Activated CD8-positive, alpha-beta memory T cell treated with anti-CD3 and anti-CD28 coated beads, Interleukin-2, amount 50 U/mL, for 1 hour (primary cell): ENCODE data around the gene VCL.
A peak's percentile ranks its signal among the peaks of the same experiment; 100 is the strongest.
"Not testable (repeated sequence)": the region's sequence is repeated elsewhere in the genome, so short reads cannot be mapped to it uniquely, and the experiment has no call there.

Experiments
- DNase-seq: peaks from one replicate; pipeline ENCODE4 v3.0.0-alpha.2; 2020; ENCODE audit errors: extremely low read depth

The VCL gene

DNA sequence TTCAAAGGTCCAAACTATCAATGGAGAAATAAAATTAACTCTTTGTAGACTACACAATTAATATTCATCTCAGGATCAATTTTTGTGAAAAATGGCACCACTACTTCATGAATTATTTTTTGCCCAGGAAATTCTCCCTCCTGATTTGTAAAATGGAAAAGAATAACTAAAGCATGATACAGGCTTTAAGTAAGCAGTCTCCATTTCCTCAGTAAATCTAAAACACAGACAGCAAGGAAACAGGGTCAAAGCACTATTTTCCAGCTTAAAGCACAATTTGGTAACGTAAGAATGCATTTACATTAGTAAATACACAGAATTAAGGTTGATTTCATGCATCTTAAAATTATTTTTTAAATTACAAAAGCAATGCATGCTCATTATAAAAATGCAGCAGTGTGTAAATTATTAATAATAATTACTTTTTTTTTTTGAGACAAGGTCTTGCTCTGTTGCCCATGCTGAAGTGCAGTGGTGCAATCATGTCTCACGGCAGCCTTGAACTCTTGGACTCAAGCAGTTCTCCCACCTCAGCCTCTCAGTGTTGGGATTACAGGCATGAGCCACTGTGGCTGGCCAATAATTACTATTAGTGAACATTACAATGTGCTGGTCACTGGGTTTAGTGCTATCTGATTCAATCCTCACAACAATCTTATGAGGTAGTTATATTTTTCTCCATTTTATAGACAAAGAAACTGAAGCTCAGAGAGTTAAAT is 26.1 kb upstream of the VCL start:
- no peak for DNase-seq

DNA sequence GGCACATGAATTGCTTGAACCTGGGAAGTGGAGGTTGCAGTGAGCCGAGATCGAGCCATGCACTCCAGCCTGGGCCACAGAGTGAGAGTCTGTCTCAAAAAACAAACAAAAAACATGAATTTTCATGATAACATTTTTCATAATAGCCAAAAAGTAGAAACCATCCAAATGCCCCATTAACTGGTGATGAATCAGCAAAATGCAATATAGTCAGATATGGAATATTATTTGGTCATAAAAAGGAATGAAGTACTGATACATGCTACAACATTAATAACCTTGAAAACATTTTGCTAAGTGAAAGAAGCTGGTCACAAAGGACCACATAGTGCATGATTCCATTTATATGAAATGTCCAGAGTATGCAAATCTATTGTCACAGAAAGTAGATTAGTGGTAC is 24.5 kb upstream of the VCL start:
- DNase-seq: no peak

DNA sequence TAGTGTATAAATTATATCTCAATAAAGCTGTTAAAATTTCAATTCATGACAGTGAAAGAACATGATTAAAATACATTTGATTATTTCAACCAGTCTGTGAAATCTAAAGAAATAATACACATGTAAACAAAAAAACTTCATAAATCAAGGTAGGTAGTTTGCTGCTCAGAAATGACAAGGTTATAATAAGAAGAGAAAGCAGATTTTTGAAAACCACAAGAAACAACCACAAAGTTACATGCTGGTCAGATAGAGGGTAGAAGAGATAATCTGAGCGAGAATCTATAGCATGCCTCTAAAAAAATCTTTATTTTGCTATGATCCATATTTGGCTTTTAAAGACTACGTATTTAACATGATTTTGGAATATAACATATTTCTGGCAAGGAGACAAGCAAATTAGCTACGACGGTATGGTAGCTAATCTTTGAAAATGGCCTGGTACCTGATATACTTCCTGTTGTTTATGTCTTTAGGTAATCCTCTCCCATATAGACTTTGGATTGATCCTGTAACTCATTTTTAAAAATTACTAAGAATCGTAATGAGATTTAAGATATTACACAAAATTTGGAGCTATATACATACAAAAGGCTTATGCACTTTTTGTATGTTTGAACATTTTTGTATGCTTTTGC is 23.5 kb upstream of the VCL start:
- no peak for DNase-seq

DNA sequence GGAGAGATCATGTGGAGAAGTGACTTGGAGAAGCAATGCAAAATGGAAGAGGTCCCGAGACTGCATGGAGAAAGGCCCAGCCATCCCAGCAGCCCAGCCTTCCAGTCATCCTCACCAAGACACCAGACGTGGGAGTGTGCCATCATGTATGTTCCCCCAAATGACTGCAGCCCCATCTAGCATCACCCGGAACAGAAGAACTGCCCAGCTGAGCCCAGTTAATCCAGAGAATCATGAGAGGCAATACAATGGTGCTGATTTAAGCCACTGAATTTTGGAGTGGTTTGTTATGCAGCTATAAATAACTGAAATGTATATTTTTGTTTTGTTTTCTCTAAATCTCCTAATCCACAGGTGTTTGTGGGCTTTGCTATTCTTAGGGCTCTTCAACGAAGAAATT is 22.5 kb upstream of the VCL start:
- DNase-seq: no peak

DNA sequence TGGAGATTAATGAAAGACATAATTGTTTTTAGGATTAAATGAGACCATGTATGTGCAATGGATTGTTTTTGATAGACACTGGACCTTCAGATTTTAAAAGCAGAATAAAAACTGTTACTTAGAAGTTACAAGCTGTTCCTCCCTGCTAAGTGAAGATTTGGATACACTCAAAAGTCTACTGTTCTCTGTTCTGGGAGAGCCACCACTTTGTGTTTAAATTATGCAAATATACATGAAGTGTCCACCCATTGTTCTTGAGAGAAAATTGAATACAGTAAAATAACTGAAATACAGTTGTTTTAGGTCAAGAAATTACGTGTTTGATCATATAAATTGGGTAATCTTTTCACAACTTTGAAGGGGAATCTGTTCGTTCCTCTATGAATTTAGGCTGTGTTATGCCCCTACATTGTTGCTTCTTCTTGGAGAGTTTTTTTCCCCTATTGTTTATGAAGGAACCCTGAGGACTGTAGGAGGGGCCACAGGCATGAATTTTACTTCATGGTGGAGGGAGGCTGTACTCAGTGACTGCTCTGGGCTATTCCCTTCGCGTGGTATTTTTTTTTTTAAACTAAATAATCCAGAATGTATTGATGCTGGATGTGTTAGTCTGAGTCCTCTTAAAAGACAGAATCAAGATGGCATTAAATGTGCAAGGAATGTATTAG is 18.6 kb upstream of the VCL start:
- DNase-seq: no peak

DNA sequence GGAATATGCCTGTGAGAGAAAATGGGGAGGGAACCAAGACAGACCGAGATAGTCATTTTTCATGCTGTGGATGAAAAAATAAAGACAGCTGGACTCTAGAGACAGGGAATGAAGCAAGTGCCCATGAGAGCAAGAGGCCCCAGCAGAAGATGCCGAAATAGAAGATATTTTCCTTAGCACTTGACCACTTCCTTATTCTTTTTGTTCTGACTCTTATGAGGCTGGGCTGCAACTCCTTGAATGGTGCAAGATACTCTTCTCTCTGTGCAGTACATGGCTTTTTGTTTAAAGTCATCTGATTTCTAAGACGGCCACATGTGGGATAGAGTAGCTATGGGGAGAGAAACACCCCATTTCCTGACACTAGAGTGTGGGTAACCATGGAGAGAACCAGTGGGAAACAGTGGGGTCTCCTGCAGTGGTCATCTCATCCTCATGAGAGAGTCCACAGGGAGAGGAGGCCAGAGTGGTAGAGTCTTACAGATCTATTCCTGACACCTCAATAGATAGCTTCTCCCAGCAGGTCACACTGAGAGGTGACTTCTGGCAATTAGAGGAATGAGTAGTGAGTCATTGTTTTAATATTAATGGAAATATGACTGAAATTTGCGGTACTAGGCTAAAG is 18.0 kb upstream of the VCL start:
- DNase-seq: no peak

DNA sequence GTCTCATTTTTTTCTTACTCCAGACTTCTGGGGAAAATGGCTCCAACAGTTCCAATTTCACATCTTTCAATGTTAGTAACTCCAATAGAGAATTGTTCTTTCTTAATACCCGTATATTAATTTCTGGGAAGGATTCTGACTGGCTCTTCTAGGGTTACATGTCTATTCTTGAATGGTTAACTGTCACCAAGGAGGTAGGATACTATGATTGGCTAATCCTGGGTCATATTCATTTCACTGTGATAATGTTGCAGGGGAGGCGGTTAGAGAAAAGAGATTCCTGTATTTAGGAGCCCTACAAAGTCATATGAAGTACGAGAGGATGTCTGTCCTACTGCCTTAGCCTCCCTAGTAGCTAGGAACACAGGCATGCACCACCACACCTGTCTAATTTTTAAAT is 16.1 kb upstream of the VCL start:
- DNase-seq: no peak

DNA sequence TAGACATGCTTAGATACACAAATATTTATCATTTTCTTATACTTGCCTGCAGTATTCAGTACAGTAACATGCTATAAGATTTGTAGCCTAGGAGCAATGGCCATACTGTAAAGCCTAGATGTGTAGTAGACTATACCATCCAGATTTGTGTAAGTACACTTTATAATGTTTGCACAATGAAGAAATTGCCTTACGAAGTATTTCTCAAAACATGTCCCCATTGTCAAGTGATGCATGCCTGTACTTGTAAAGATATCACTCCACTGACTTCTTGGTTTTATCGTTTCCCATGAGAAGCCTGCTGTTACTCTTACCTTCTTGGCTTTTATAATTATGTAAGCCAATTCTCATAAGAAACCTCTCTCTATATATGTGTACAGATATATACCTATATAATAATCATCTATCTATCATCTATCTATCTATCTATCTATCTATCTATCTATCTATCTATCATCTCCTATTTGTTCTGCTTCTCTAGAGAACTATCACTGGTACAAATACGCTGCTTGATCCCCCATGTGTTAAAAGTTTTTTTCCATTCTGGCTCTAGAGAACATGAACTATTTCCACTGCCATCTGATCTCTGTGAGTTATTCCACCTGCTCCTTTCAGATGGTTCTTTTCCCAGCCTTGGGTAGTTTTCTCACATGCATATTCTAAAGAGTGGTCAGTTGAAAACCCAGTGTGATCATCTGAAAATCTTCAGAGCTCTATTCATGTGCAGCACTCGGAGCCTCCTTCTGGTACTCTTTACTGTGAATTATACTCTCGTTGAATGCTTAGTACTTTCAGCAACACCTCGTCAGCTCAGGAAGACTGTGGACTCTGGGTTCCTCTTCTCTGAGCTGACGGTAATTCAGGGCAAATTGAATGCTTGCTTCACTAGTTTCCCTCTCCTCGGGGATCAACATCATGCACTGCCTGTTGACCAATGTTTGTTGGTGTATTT is 14.5 kb upstream of the VCL start:
- no peak for DNase-seq

DNA sequence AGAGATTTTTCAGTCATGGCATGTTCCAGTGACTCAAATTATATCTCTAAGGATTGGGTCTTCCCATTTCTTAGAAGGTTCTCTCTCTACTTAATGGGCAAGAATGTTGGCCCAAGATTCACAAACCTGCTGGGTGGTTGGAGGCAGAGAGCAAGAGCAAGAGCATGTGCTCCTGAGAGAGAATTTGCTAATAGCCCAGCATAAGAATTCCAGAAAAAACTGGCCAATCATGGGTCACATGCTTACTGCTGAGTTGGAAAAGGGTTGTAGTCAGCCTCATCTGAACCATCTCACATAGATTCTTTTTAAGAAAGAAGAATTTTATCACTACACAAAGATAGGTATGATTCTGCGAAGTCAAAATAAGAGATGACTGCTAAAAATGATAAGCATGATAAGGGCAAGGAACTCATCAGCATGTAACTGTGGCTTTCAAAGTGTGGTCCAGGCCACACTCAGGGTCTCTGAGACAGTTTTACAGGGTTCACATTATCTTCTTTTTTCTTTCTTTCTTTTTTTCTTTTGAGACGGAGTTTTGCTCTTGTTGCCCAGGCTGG is 8.2 kb upstream of the VCL start:
- no peak for DNase-seq

DNA sequence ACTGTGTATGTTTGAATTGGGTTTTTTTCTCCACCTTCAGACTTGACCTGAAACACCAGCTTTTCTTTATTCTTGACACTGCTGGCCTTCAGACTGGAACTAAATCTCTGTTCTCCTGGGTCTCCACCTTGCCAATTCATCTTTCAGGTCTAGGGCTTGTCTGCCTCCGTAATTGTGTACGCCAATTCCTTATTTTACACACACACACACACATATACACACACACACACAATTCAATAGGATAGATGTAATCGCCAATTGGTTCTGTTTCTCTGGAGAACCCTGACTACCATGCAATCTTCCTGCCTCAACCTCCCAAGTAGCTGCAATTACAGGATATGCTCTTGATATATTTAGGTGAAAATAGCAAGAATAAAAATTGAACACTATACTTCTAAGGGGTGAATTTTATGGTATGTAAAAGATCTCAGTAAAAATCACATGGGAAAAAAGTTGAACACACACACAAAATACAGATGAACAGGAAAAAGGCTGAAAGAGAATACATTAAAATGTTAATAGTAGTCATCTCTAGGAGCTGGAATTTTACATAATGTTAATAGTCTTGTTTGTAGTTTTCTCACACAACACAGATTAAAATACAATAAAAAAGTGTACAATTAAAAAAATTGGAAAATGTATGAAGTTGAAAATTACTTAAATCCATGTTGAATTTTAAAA is 6.6 kb upstream of the VCL start:
- no peak for DNase-seq

DNA sequence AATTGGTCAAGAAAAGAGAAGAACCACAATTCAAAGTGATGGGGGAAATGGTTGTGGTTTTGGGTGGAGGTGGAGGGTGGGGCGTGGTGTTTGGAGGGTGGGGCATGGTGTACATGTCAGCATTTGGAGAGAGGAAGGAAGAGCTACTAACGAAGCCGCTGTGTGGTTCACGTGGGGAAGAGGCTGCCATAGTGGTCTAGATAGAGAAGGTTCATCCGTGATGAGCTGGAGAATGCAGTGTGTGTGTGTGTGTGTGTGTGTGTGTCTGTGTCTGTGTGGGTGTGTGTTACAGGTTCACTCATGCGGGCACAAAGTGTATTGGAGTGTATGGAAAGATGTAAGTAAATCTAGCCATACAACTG is 6.1 kb upstream of the VCL start:
- peak; percentile 50 for DNase-seq

DNA sequence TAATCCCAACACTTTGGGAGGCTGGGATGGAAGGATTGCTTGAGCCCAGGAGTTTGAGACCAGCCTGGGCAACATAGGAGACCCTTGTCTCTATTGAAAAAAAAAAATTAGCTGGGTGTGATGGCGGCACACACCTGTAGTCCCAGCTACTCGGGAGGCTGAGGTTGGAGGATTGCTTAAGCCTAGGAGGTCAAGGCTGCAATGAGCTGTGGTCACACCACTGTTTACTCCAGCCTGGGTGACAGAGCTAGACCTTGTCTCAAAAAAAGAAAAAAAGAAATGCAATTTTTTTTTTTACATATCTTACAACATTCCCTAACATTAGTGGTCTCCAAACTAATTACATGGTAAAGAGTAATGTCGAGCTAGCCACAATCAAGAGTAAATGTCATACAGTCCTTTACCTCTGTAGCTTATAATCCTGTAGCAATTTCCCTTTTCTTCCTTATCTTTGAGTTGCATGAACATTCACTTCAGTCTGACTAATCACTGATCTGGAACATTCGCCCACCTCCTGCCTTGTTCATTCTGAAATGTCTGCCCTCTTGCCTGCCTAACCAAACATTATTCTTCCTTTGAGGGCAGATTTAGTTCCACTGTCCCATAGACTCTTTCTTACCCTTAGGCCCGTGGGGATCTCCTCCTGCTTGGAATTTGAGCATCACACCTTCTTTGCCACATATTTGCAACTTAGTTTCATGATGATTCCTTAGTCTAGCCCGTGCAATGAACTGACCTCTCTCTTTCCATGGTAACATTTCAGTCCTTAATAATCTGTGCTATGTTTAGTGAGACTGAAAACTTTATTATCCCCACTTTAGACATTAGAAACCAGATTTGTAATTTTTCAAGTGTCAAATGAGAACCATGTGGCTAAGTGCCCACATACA is 4.8 kb upstream of the VCL start:
- DNase-seq: no peak

DNA sequence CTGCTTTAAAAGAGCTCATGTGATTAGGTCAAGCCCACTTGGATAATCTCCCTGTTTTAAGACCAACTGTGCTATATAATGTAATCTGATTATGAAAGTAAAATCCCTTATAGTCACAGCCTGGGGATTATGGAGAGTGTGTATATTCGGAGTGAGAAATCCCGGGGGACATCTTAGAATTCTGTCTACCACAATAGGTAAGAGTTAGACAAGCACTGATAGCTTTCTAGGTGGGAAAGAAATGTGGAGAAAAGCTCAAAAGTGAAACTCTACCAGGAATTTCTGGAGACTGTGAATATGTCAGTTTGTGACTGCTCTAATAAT is 2.9 kb upstream of the VCL start:
- DNase-seq: no peak

DNA sequence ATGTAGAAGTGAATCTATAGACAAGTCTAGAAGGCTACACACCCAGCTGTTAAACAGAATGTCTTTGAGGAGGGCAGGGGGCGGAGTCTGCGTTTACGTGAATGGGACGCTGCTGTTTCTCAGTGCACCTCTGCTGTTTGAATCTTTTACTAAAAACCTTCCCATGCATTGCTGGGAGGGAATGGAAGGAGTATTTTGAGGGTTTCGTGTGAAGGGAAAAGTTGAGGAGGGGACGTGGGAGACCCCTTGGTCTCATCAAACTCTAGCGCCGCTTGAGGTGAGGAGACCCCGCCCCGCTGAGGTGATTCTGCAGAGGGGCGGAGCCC is 492 bp upstream of the VCL start:
- DNase-seq: peak; percentile 35

DNA sequence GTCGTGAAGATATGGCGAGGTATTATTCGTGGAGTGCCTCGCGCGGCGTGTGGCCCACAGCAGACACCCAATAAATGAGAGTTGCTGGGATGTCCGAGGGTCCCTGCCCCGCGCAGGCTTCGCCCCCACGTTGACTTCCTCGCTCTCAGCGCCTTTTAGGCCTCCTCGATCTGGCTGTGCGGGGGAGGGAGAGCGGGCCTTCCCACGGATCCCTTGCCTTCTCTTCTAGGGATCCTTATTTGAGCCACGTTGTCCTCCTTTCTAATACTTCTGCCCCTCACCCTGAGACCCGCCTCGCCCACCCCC is 660 bp downstream of the VCL start:
- DNase-seq: no peak

DNA sequence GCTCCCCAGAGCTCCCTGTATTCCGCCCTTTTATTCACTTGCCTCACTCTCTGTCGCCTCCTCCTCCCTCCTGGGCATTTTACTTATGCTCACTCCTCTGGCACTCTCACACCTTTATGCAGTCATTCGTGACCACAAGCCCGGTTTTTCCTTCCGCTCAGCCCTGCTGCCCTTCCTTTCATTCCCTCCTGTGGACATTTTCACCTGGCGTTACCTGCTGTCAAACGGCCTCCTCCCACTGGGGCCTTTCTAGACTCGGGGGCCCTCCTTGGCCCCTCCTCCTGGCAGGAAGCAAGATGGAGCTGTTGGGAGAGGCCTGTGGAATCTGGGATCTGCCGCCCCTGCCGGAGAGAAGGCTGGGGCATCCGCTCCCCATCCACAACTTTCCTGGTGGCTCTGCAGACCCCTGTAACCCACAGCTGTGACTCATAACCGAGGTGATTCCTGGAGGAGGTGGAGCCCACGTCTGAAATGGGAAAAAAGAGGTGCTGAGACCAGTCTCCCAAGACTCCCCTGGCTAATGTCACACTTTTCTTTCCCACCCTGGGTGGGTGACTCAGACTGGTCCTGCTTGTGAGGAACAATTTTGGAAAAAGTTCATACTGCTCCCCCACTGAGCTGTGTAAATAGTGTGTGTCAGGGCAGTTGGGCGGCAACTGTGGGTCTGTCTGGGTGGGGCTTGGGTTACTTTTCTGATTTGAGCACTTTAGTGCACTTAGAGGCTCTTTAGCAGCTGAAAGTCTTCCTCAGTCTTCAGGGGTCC is 1.2 kb downstream of the VCL start:
- DNase-seq: no peak

DNA sequence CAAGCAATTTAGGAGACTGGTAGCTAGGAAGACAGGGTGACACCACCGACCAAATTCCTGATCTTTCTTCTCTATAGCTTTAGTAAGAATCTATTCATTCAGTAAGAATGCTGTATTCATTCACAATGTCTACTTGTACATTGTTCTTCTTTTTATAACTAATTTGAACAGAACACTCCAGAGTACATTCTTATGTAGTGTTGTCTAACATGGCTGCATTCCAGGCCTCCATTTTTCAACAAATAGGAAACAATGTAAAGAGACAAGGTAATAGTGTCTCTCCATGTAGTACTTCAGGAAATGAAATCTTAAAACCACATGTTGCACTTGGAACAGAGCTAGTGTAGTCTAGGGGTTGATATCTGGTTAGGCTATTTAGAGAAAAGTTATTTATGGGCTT is 1.8 kb downstream of the VCL start:
- no peak for DNase-seq

DNA sequence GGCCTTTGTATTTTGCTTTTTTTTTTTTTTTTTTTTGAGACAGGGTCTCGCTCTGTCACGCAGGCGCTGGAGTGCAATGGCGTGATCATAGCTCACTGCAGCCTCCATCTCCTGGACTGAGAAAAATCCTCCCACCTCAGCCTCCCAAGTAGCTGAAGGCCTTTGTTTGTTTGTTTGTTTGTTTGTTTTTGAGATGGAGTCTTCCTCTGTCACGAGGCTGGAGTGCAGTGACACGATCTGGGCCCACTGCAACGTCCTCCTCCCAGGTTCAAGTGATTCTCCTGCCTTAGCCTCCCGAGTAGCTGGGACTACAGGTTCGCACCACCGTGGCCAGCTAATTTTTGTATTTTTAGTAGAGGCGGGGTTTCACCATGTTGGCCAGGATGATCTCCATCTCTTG is 2.3 kb downstream of the VCL start:
- DNase-seq: not testable (repeated sequence)

DNA sequence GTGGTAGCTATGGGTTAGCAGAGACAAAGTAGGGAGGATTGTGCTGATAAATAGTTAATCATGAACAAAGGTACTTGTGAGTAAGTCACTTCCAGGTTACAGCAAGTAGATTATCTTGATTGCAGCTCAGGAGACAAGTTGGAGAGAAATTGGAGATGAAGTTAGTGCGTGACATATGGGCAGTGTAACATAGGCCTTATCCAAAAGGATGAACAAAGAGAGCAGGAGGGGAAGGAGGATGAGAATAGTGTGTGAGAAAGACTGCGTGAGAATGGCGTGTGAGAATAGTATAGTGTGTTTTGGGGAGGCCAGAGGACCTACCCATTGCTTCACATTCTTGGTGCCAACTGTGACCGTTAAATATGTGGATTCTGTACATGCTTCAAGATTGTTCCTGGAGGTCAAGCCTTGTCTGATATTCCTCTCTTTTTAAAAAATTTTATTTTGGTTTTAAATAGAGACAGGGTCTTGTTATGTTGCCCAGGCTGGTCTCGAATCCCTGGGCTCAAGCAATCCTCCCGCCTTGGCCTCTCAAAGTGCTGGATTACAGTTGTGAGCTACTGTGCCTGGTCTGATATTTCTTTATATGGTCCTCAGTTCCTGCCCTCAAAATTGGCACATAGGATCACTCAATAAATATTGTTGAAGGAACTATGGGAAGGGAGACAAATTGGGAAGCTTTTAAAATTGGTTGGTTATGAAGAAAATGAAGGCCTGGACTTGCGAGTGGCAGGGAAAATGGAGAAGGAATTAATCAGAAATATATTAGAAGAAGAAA is 3.2 kb downstream of the VCL start:
- no peak for DNase-seq
